HFFc6 (cell line): ENCODE measurements around the gene F13A1. TPM values are rescaled to one million over a fixed set of nuclear protein-coding genes. Genes with fewer than 3 reads are reported as not detected.
"Not testable (repeated sequence)": the region's sequence is repeated elsewhere in the genome, so short reads cannot be mapped to it uniquely, and the experiment has no call there.

Experiments used
- DNase-seq: peaks from one replicate; pipeline ENCODE4 v3.0.0-alpha.2; 2018
- H3K27ac Mint-ChIP-seq: 2 replicates; pipeline ENCODE4 v1.8.0; 2020; ENCODE audit warnings: mild to moderate bottlenecking, mixed read lengths
- H3K27me3 Mint-ChIP-seq: 2 replicates; pipeline ENCODE4 v1.8.0; 2021; ENCODE audit warnings: mild to moderate bottlenecking, moderate library complexity, mixed read lengths; ENCODE audit not compliant: insufficient read depth
- H3K36me3 Mint-ChIP-seq: 2 replicates; pipeline ENCODE4 v1.8.0; 2021; ENCODE audit warnings: low read depth, mixed read lengths
- H3K4me1 Mint-ChIP-seq: 2 replicates; pipeline ENCODE4 v1.8.0; 2020; ENCODE audit warnings: low read depth, mixed read lengths
- H3K4me3 Mint-ChIP-seq: 2 replicates; pipeline ENCODE4 v1.8.0; 2020; ENCODE audit warnings: mild to moderate bottlenecking, moderate library complexity, mixed read lengths
- H3K9me3 Mint-ChIP-seq: 2 replicates; pipeline ENCODE4 v1.8.0; 2020; ENCODE audit warnings: mild to moderate bottlenecking, mixed read lengths
- total RNA-seq, 6 experiments: library from RNA; stranded (reverse); fragmentation: NEBNext Ultra II Directional; extraction: Animal tissue kit (Norgen Biotek cat#: 25700); gene quantifications; 2 replicates in 1 of 6; 3 replicates in 5 of 6; pipeline ENCODE4 v1.2.3, GENCODE V29; 2021
- TF ChIP-seq, protein P1 (sequence below): fragments of 200-600 bp; sonication (generic); IDR thresholded peaks from 2 replicates; pipeline ENCODE4 v1.5.0; 2021; ENCODE audit warnings: antibody characterized with exemption, mild to moderate bottlenecking

The F13A1 gene
- total RNA-seq, 6 experiments from 2014 or later: 0.06 TPM; not detected in 5

DNA sequence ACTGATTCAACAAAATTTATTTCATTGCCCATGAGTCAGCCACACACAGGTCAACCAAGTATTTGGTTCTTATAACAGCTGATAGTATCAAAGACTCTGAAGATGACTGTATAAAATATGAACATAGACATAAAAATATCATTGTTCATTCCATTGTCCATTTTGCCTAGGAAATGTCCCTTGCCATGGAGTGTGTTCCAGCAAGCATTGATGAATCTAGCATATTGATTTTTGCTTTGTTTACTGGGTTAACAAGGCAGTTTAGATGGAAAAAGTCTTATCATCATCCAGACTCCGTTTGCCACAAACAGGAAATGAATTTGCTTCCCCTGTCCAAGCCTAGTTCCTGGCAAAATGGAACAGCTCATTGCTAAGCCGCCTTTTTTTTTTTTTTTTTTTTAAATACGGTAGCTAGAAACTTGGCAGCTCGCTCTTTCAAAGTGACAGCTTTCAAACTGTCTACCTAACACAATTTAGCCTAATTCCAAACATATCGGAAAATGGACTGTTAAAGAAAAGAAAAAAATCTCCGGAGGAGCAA is 7.5 kb downstream of the F13A1 start:
- no peak overlapping the region for H3K4me3 Mint-ChIP-seq
- peaks cover 19% of the 10 kb centered on the region for H3K9me3 Mint-ChIP-seq
- H3K4me1 Mint-ChIP-seq: no peaks in the 10 kb centered on the region
- DNase-seq: no peak
- no peak overlapping the region for H3K27ac Mint-ChIP-seq
- 0 out of 2 replicates have a peak, but pooled peaks cover 1% of the 10 kb centered on the region for H3K27me3 Mint-ChIP-seq
- H3K36me3 Mint-ChIP-seq: no peaks in the 10 kb centered on the region
- TF ChIP-seq, protein P1, sequence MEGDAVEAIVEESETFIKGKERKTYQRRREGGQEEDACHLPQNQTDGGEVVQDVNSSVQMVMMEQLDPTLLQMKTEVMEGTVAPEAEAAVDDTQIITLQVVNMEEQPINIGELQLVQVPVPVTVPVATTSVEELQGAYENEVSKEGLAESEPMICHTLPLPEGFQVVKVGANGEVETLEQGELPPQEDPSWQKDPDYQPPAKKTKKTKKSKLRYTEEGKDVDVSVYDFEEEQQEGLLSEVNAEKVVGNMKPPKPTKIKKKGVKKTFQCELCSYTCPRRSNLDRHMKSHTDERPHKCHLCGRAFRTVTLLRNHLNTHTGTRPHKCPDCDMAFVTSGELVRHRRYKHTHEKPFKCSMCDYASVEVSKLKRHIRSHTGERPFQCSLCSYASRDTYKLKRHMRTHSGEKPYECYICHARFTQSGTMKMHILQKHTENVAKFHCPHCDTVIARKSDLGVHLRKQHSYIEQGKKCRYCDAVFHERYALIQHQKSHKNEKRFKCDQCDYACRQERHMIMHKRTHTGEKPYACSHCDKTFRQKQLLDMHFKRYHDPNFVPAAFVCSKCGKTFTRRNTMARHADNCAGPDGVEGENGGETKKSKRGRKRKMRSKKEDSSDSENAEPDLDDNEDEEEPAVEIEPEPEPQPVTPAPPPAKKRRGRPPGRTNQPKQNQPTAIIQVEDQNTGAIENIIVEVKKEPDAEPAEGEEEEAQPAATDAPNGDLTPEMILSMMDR: no peak

DNA sequence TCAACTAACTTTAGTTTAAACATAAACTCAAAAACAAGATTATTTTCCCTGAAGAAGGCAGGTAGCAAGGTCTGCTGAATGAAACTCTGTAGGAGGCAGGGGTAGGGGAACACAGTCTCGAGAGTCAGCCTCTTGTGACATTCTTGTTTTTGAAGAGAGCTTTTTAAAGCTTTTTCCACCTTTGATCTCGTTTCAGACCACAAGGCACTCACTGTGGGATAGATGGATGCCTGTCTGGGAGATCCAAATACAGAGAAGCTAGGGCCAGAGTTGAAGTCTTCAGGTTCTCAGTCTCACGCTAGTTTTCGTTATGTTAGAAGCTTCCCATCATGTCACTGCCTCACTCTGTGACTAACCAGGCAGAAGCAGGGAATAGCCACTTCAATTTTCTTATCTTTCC is 14.9 kb downstream of the F13A1 start:
- Mint-ChIP-seq H3K27me3 (no peaks in the 10 kb centered on the region), H3K4me1 (no peaks in the 10 kb centered on the region), H3K9me3 (peaks cover 32% of the 10 kb centered on the region), H3K4me3 (no peak overlapping the region), H3K36me3 (no peaks in the 10 kb centered on the region), H3K27ac (no peak overlapping the region)
- TF ChIP-seq, protein P1: no peak
- DNase-seq: no peak

DNA sequence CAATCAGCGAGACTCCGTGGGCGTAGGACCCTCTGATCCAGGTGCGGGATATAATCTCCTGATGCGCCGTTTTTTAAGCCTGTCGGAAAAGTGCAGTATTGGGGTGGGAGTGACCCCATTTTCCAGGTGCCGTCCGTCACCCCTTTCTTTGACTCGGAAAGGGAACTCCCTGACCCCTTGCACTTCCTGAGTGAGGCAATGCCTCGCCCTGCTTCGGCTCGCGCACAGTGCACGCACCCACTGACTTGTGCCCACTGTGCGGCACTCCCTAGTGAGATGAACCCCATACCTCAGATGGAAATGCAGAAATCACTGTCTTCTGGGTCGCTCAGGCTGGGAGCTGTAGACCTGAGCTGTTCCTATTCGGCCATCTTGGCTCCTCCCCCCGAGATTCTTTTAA is 20.1 kb downstream of the F13A1 start:
- not testable (repeated sequence) for H3K4me3 Mint-ChIP-seq, H3K27ac Mint-ChIP-seq, H3K4me1 Mint-ChIP-seq, H3K36me3 Mint-ChIP-seq, H3K27me3 Mint-ChIP-seq, DNase-seq
- H3K9me3 Mint-ChIP-seq: peaks cover 22% of the 10 kb centered on the region

DNA sequence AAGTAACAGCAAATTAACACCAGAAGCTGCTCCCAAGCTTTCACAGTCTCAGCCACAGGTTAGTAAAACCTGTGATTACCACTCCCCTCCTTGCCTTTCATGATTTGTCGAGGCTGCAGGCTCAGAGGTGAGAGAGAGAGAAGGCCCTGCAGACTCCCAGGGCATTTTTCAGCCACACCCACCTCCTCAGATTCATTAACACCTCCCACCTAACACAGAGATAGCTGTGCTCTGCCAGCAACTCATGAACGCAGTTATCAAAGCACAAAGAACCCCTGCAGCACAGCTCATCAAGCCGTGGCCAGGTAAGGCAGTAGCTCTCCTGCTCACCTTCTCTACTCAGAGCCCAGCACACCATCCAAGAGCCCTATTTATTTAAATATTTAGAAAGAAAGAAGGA is 27.1 kb downstream of the F13A1 start:
- Mint-ChIP-seq H3K27ac (no peak overlapping the region), H3K27me3 (no peaks in the 10 kb centered on the region; the same call in 1 of the 2 replicates), H3K4me3 (no peak overlapping the region), H3K4me1 (no peaks in the 10 kb centered on the region), H3K9me3 (peaks cover 28% of the 10 kb centered on the region), H3K36me3 (no peaks in the 10 kb centered on the region)
- DNase-seq: no peak
- TF ChIP-seq, protein P1: no peak

DNA sequence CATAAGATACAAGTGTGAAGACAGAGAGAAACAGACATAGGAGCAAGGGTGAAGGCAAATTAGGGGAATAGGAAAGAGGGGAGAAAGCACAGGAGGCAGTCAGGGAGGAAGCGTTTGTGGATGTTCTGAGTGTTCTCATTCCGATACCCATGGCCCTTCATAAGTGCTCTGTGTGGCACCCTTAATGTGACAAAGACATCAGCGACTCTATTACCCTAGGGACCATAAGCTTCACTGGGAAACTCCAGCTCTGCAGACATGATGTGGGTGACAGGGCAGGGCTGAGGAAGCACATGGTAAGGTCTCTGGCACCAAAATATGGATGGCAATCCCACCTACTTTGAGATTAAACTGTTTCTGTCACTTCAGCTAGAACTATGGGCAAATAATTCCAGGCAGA is 33.0 kb downstream of the F13A1 start:
- Mint-ChIP-seq H3K4me1 (no peaks in the 10 kb centered on the region), H3K4me3 (no peak overlapping the region), H3K9me3 (peaks cover 55% of the 10 kb centered on the region), H3K27ac (no peak overlapping the region), H3K36me3 (no peaks in the 10 kb centered on the region), H3K27me3 (no peaks in the 10 kb centered on the region; the same call in 1 of the 2 replicates)
- TF ChIP-seq, protein P1: no peak
- no peak for DNase-seq

DNA sequence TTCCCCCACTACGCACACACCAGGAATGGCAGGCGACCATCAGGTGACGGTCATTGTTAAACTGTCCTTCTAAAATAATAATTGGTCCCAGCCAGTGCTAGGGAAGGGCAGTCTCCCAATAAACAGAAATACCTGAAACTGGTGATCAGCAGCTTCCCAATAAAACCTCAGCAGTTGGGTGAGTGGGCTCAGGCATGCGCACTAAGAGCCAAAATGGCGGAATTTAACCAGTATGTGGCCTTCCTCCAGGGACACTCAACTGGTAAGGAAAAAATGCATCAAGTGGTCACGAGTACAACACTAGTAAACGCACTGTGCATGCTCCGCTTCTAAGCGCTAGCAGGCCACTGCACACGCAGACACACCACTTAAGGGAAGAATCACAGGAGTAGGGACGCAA is 34.8 kb downstream of the F13A1 start:
- Mint-ChIP-seq H3K27ac (no peak overlapping the region), H3K27me3 (peaks cover 1% of the 10 kb centered on the region; the same call in 1 of the 2 replicates), H3K4me1 (no peaks in the 10 kb centered on the region), H3K4me3 (no peak overlapping the region), H3K9me3 (peaks cover 56% of the 10 kb centered on the region), H3K36me3 (no peaks in the 10 kb centered on the region)
- DNase-seq: no peak
- TF ChIP-seq, protein P1: no peak
